OCI-LY7 (cell line): ENCODE data around the gene RTN4.

Source experiments
- CTCF ChIP-seq: fragments of 200-600 bp; sonication (generic); conservative IDR thresholded peaks from 2 replicates; pipeline ENCODE4 v1.5.1; 2014; ENCODE audit warnings: mild to moderate bottlenecking, antibody characterized with exemption, low read length, moderate library complexity, mixed read lengths
- EZH2phosphoT487 ChIP-seq: fragments of 200-600 bp; sonication (generic); IDR thresholded peaks from 2 replicates; pipeline ENCODE4 v1.6.1; 2018; ENCODE audit warnings: low read depth, borderline replicate concordance, mild to moderate bottlenecking, mixed run types, antibody characterized with exemption, low read length, moderate library complexity, mixed read lengths

- no peak for TF ChIP-seq CTCF
- TF ChIP-seq EZH2phosphoT487 = no peak
These were observed 39.3 kb downstream of the RTN4 start for GRCh38 chr2:55010915-55011314.
